SK-N-MC (cell line): ENCODE measurements around the gene P3H3.

Experiments
- EZH2 ChIP-seq: fragments of 200-600 bp; sonication (generic); IDR thresholded peaks from one replicate; pipeline ENCODE4 v1.6.1; 2017; ENCODE audit warnings: antibody characterized with exemption
- POLR2AphosphoS5 ChIP-seq: IDR thresholded peaks from 2 replicates; pipeline ENCODE4 v1.6.1; 2012; ENCODE audit warnings: mild to moderate bottlenecking, low read depth, low read length, borderline replicate concordance

- TF ChIP-seq EZH2: no peak
- no peak for TF ChIP-seq POLR2AphosphoS5
Observed at GRCh38 chr12:6888360-6888759, 60.2 kb downstream of the P3H3 start.
